GM12878 (cell line): Measurements from ENCODE around the gene SERPINE1. TPM values are rescaled to one million over a fixed set of nuclear protein-coding genes. Genes with fewer than 3 reads are reported as not detected.

Source experiments
- ATAC-seq: fragments of 200-7000 bp; cut with Tn5 transposase; 3 replicates; pipeline ENCODE4 v1.9.1; 2020; ENCODE audit warnings: mild to moderate bottlenecking, moderate library complexity
- BruUV-seq: library from RNA; stranded (reverse); fragments of 400-500 nt; replicated peaks from 2 replicates; lab custom pipeline; 2021; lab: Mats Ljungman, UMichigan
- CTCF ChIA-PET: fragments of 300-600 bp; sonication (Branson Sonifier 250); formaldehyde crosslinking; extraction: SDS; loops from one replicate; lab custom pipeline; 2021; ENCODE audit warnings: inconsistent platforms; lab: Yijun Ruan, JAX
- POLR2A ChIA-PET: fragments of 350-600 bp; formaldehyde crosslinking; extraction: SDS; loops from one replicate; lab custom pipeline; 2021; ENCODE audit warnings: inconsistent platforms; lab: Charles Lee
- RAD21 ChIA-PET: fragments of 300-600 bp; sonication (Branson Sonifier 250); formaldehyde crosslinking; loops from one replicate; lab custom pipeline; 2023; ENCODE audit warnings: antibody characterized with exemption; ENCODE audit not compliant: unreplicated experiment; lab: Charles Lee
- SMC1A ChIA-PET: fragments of 300-600 bp; sonication (Branson Sonifier 250); formaldehyde crosslinking; loops from one replicate; lab custom pipeline; 2023; ENCODE audit not compliant: unreplicated experiment, uncharacterized antibody; lab: Charles Lee
- DNase-seq: peaks from one replicate; pipeline ENCODE4 v3.0.0-alpha.2; 2011; ENCODE audit warnings: low read depth, low spot score
- FAIRE-seq: peaks from 3 replicates; lab custom pipeline; 2011; peaks lifted over from hg19 to GRCh38; lab: Jason Lieb, UNC
- H2AFZ ChIP-seq: 2 replicates; pipeline ENCODE4 v1.6.0; 2011; ENCODE audit warnings: low read depth, low read length, control low read depth; ENCODE audit not compliant: control insufficient read depth
- H3K27ac ChIP-seq: 2 replicates; pipeline ENCODE4 v1.5.1; 2011; ENCODE audit warnings: control low read depth; ENCODE audit not compliant: control insufficient read depth, insufficient read depth
- H3K27me3 ChIP-seq, 2 experiments: replicated peaks in 1 of 2; 2 replicates each; pipeline versions ENCODE4 v1.6.0 to v1.6.1; 2011; ENCODE audit warnings: low read length in 1 of 2; ENCODE audit not compliant: control insufficient read depth in 2 of 2, insufficient read depth in 2 of 2
- H3K36me3 ChIP-seq, 2 experiments: 2 replicates each; pipeline ENCODE4 v1.5.1; 2011; ENCODE audit warnings: low read length in 1 of 2; ENCODE audit not compliant: control insufficient read depth in 2 of 2, insufficient read depth in 2 of 2
- H3K4me1 ChIP-seq: 2 replicates; pipeline ENCODE4 v1.6.1; 2011; ENCODE audit warnings: mild to moderate bottlenecking, low read length, moderate library complexity, mixed read lengths; ENCODE audit not compliant: control insufficient read depth, insufficient read depth
- H3K4me2 ChIP-seq: 2 replicates; pipeline ENCODE4 v1.6.0; 2011; ENCODE audit warnings: control low read depth; ENCODE audit not compliant: control insufficient read depth, insufficient read depth
- H3K4me3 ChIP-seq: fragments of 200-600 bp; sonication (generic); 2 replicates; pipeline ENCODE4 v1.5.1; 2016
- H3K79me2 ChIP-seq: 2 replicates; pipeline ENCODE4 v1.6.0; 2011; ENCODE audit warnings: low read length; ENCODE audit not compliant: control insufficient read depth, insufficient read depth
- H3K9ac ChIP-seq: 2 replicates; pipeline ENCODE4 v1.8.0; 2011; ENCODE audit warnings: low read length, control low read depth, mixed read lengths; ENCODE audit not compliant: control insufficient read depth, insufficient read depth
- H3K9me3 ChIP-seq: replicated peaks from 3 replicates; pipeline ENCODE4 v1.5.1; 2011; ENCODE audit warnings: mild to moderate bottlenecking, low read length; ENCODE audit not compliant: control insufficient read depth, insufficient read depth
- H4K20me1 ChIP-seq: 2 replicates; pipeline ENCODE4 v1.6.0; 2011; ENCODE audit not compliant: control insufficient read depth, insufficient read depth
- TCF3 ChIP-seq: IDR thresholded peaks from 2 replicates; pipeline ENCODE4 v1.6.1; 2012; ENCODE audit warnings: low read depth, mild to moderate bottlenecking, low read length, borderline replicate concordance; ENCODE audit not compliant: insufficient read depth
- WGBS: methylation state at CpG from one replicate; pipeline ENCODE4 v1.1.6; 2016; ENCODE audit warnings: low lambda C conversion rate; ENCODE audit not compliant: insufficient replicate concordance, insufficient coverage; ENCODE audit errors: missing lambda C conversion rate; 5-methylcytosine and 5-hydroxymethylcytosine counted together
- in situ Hi-C: fragments of 300-500 bp; cut with MboI; formaldehyde crosslinking; loops from 9 replicates; pipeline ENCODE4 v1.14.3; 2018; ENCODE audit warnings: mixed read lengths
- intact Hi-C: fragments of 100-400 bp; cut with micrococcal nuclease; formaldehyde crosslinking; loops from one replicate; pipeline ENCODE4 v1.14.2; 2022; ENCODE audit not compliant: unreplicated experiment
- polyA plus RNA-seq, 11 experiments: library from polyadenylated mRNA; depleted of rRNA in 4 of 11; unstranded in 6 of 11; stranded (reverse) in 5 of 11; fragments of >200 nt; fragmentation: Nextera tagmentation in 4 of 11; fragmentation: Illumina TruSeq in 1 of 11; extraction: Ambion mirVana in 4 of 11; extraction: Trizol in 1 of 11; gene quantifications; 1 replicate in 1 of 11; 2 replicates in 10 of 11; pipeline versions ENCODE4 v1.2.1 to v1.2.3, GENCODE V29; 2011 to 2016; ENCODE audit warnings: inconsistent platforms in 2 of 11, missing spikeins in 2 of 11, low read depth in 1 of 11
- total RNA-seq, 4 experiments: library from RNA; depleted of rRNA in 3 of 4; stranded (reverse); fragments of >200 nt in 3 of 4; fragmentation: Illumina TruSeq in 1 of 4; extraction: Trizol in 1 of 4; gene quantifications; 2 replicates each; pipeline versions ENCODE4 v1.2.1 to v1.2.3, GENCODE V29; 2013 to 2021
- TF ChIP-seq, protein P1 (sequence below): IDR thresholded peaks from 2 replicates; pipeline ENCODE4 v1.6.1; 2011; ENCODE audit warnings: borderline replicate concordance, low read depth, mild to moderate bottlenecking, moderate library complexity, low read length; ENCODE audit not compliant: insufficient read depth, poor library complexity, severe bottlenecking

SERPINE1 gene
- total and polyA plus RNA-seq, 10 of the 15 experiments (the other 5 are each of a cell fraction or from before 2014, with no cell fraction given), result 0.20 to 2.4 (median 0.44) TPM

GRCh38 chr7:101159696-101160674, 33.1 kb downstream of the SERPINE1 start:
- RAD21 ChIA-PET, result interaction anchor here (0.7 kb wide), 1 partner anchor 1237 kb away, joined by 3 read pairs; no protein-coding TSS in a partner anchor
- POLR2A ChIA-PET, result interaction anchor here (0.6 kb wide), 1 partner anchor 93 kb away, joined by 3 read pairs; no protein-coding TSS in a partner anchor
- intact Hi-C loops, result no loop called here

More at GRCh38 chr7:101159696-101160674, 33.1 kb downstream of the SERPINE1 start:
- Histone ChIP-seq H3K4me2 (no peak overlapping the region), H3K9ac (no peak overlapping the region), H3K9me3 (no peaks in the 10 kb centered on the region; the same call in 2 of the 3 replicates), H3K36me3 (peaks cover 5 to 7% of the 10 kb centered on the region in 2 experiments), H3K4me3 (no peak overlapping the region), H2AFZ (no peak overlapping the region), H3K27me3 (peaks cover 3 to 7% of the 10 kb centered on the region in 2 experiments; a peak in 3 of 4 replicates), H4K20me1 (no peaks in the 10 kb centered on the region), H3K79me2 (peaks cover 6% of the 10 kb centered on the region), H3K27ac (no peak overlapping the region), H3K4me1 (peaks cover 3% of the 10 kb centered on the region; the same call in 1 of the 2 replicates)
- ChIA-PET SMC1A (no interaction called here), CTCF (no interaction called here)
- WGBS, result 88% methylated on average over 25 of the region's 31 CpGs
- FAIRE-seq, result no peak
- BruUV-seq, result no TSS peak
- DNase-seq, result no peak
- ATAC-seq, result no peak
- TF ChIP-seq, protein P1, sequence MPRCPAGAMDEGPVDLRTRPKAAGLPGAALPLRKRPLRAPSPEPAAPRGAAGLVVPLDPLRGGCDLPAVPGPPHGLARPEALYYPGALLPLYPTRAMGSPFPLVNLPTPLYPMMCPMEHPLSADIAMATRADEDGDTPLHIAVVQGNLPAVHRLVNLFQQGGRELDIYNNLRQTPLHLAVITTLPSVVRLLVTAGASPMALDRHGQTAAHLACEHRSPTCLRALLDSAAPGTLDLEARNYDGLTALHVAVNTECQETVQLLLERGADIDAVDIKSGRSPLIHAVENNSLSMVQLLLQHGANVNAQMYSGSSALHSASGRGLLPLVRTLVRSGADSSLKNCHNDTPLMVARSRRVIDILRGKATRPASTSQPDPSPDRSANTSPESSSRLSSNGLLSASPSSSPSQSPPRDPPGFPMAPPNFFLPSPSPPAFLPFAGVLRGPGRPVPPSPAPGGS, result peak; percentile 51
- no peak for TF ChIP-seq TCF3
- in situ Hi-C loops, result no loop called here
